Right renal pelvis (tissue), 4 donors: Measurements from ENCODE around the gene MPDU1. TPM values are rescaled to one million over a fixed set of nuclear protein-coding genes. Genes with fewer than 3 reads are reported as not detected.

Experiments
- polyA plus RNA-seq, 4 donors: library from polyadenylated mRNA; unstranded; fragments of 120-200 nt; gene quantifications; one replicate each; pipeline ENCODE4 v1.2.1, GENCODE V29; 2013; ENCODE audit not compliant: insufficient read length in 4 of 4

MPDU1 gene
- polyA plus RNA-seq, 4 donors, result 110 to 122 (median 119) TPM

Other genes starting within 250 kb of the MPDU1 start
- 1 to 10 TPM; 5.7 to 9.1 (median 6.0) TPM for gene ACAP1, start 247.3 kb upstream of the MPDU1 start, polyA plus RNA-seq
- 10 to 100 TPM; 12.4 to 13.6 (median 12.9) TPM for gene KCTD11, start 231.7 kb upstream of the MPDU1 start, polyA plus RNA-seq
- gene TMEM95, start 228.7 kb upstream of the MPDU1 start, polyA plus RNA-seq, result not detected
- gene TNK1, start 202.8 kb upstream of the MPDU1 start, polyA plus RNA-seq, result 1 to 10 TPM; 3.2 to 7.2 (median 4.5) TPM
- gene PLSCR3, start 189.3 kb upstream of the MPDU1 start, polyA plus RNA-seq, result 10 to 100 TPM; 30.5 to 46.3 (median 38.1) TPM
- gene TMEM256, start 179.8 kb upstream of the MPDU1 start, polyA plus RNA-seq, result 100 to 1,000 TPM in 1 of 4 donors, 10 to 100 TPM in 3; 78.9 to 105 (median 86.2) TPM
- 10 to 100 TPM; 22.8 to 32.6 (median 24.9) TPM for gene NLGN2, start 176.0 kb upstream of the MPDU1 start, polyA plus RNA-seq
- gene SPEM1, start 163.5 kb upstream of the MPDU1 start, polyA plus RNA-seq, result under 1 TPM in 1 of 4 donors, not detected in 3; 0.09 TPM
- gene SPEM2, start 158.2 kb upstream of the MPDU1 start, polyA plus RNA-seq, result under 1 TPM in 2 of 4 donors, not detected in 2; 0.12 TPM
- not detected for gene SPEM3, start 155.0 kb upstream of the MPDU1 start, polyA plus RNA-seq
- 1 to 10 TPM; 3.6 to 5.6 (median 4.3) TPM for gene TMEM102, start 148.4 kb upstream of the MPDU1 start, polyA plus RNA-seq
- 1 to 10 TPM; 6.0 to 8.6 (median 7.8) TPM for gene FGF11, start 144.3 kb upstream of the MPDU1 start, polyA plus RNA-seq
- 10 to 100 TPM; 10.1 to 11.7 (median 11.3) TPM for gene CHRNB1, start 138.8 kb upstream of the MPDU1 start, polyA plus RNA-seq
- 10 to 100 TPM; 38.6 to 47.4 (median 44.3) TPM for gene ZBTB4, start 104.2 kb upstream of the MPDU1 start, polyA plus RNA-seq
- under 1 TPM in 3 of 4 donors, not detected in 1; 0.16 to 0.22 (median 0.21) TPM for gene SLC35G6, start 102.4 kb upstream of the MPDU1 start, polyA plus RNA-seq
- 100 to 1,000 TPM; 117 to 158 (median 121) TPM for gene POLR2A, start 99.5 kb upstream of the MPDU1 start, polyA plus RNA-seq
- gene TNFSF12, start 34.8 kb upstream of the MPDU1 start, polyA plus RNA-seq, result 10 to 100 TPM; 25.3 to 32.5 (median 29.0) TPM
- 10 to 100 TPM; 13.2 to 17.8 (median 14.3) TPM for gene TNFSF13, start 25.1 kb upstream of the MPDU1 start, polyA plus RNA-seq
- 10 to 100 TPM; 68.1 to 81.1 (median 78.1) TPM for gene SENP3, start 21.9 kb upstream of the MPDU1 start, polyA plus RNA-seq
- gene CD68, start 4.2 kb upstream of the MPDU1 start, polyA plus RNA-seq, result 10 to 100 TPM; 43.0 to 78.7 (median 53.9) TPM
- gene SOX15, start 6.2 kb downstream of the MPDU1 start, polyA plus RNA-seq, result 1 to 10 TPM; 3.3 to 4.3 (median 4.0) TPM
- 10 to 100 TPM; 46.5 to 54.2 (median 46.9) TPM for gene FXR2, start 31.0 kb downstream of the MPDU1 start, polyA plus RNA-seq
- gene SAT2, start 44.0 kb downstream of the MPDU1 start, polyA plus RNA-seq, result 100 to 1,000 TPM; 124 to 145 (median 139) TPM
- 1 to 10 TPM; 3.5 to 5.7 (median 4.0) TPM for gene SHBG, start 46.3 kb downstream of the MPDU1 start, polyA plus RNA-seq
- 10 to 100 TPM; 18.6 to 26.1 (median 21.2) TPM for gene ATP1B2, start 67.1 kb downstream of the MPDU1 start, polyA plus RNA-seq
- 10 to 100 TPM; 69.4 to 74.4 (median 70.7) TPM for gene TP53, start 103.6 kb downstream of the MPDU1 start, polyA plus RNA-seq
- gene WRAP53, start 104.6 kb downstream of the MPDU1 start, polyA plus RNA-seq, result 10 to 100 TPM; 12.7 to 16.3 (median 14.2) TPM
- 10 to 100 TPM; 19.0 to 29.4 (median 23.6) TPM for gene EFNB3, start 121.3 kb downstream of the MPDU1 start, polyA plus RNA-seq
- under 1 TPM; 0.28 to 0.45 (median 0.37) TPM for gene DNAH2, start 133.9 kb downstream of the MPDU1 start, polyA plus RNA-seq